H1 (cell line): ENCODE measurements around the gene ARHGEF28.

ENCODE experiments used
- CHD2 ChIP-seq: IDR thresholded peaks from 2 replicates; pipeline ENCODE4 v1.6.1; 2012; ENCODE audit warnings: low read length, improper control_type of control experiment
- CTCF ChIP-seq, 3 experiments: IDR thresholded peaks; 1 replicate in 2 of 3; 2 replicates in 1 of 3; pipeline versions ENCODE4 v1.5.1 to v1.6.1; 2011; ENCODE audit warnings: low read length in 3 of 3, mild to moderate bottlenecking in 3 of 3, inconsistent platforms in 2 of 3, low read depth in 1 of 3, moderate library complexity in 1 of 3; ENCODE audit not compliant: insufficient read depth in 1 of 3; ENCODE audit errors: control extremely low read depth in 1 of 3
- EZH2 ChIP-seq: fragments of 200-600 bp; sonication (generic); IDR thresholded peaks from 2 replicates; pipeline ENCODE4 v1.7.1; 2012; ENCODE audit warnings: low read depth, mild to moderate bottlenecking, moderate library complexity, low read length, inconsistent platforms; ENCODE audit not compliant: severe bottlenecking
- MAX ChIP-seq: IDR thresholded peaks from 2 replicates; pipeline ENCODE4 v1.6.1; 2012; ENCODE audit warnings: inconsistent platforms
- NANOG ChIP-seq: IDR thresholded peaks from 2 replicates; pipeline ENCODE4 v1.6.1; 2011; ENCODE audit warnings: low read length, low read depth, mild to moderate bottlenecking, inconsistent platforms; ENCODE audit not compliant: insufficient read depth, poor library complexity, severe bottlenecking
- POLR2AphosphoS5 ChIP-seq: IDR thresholded peaks from 2 replicates; pipeline ENCODE4 v1.6.1; 2011; ENCODE audit warnings: low read depth, low read length
- SIN3A ChIP-seq, 2 experiments: IDR thresholded peaks in 1 of 2; conservative IDR thresholded peaks in 1 of 2; 2 replicates each; pipeline ENCODE4 v1.6.1; 2011 to 2012; ENCODE audit warnings: low read length in 2 of 2, improper control_type of control experiment in 1 of 2, low read depth in 1 of 2, mild to moderate bottlenecking in 1 of 2
- TAF1 ChIP-seq: IDR thresholded peaks from 2 replicates; pipeline ENCODE4 v1.6.1; 2011; ENCODE audit warnings: mild to moderate bottlenecking, low read depth, low read length
- TBP ChIP-seq: IDR thresholded peaks from 2 replicates; pipeline ENCODE4 v1.6.1; 2011; ENCODE audit warnings: low read depth, low read length, improper control_type of control experiment
- TF ChIP-seq, protein P1 (sequence below): IDR thresholded peaks from 2 replicates; pipeline ENCODE4 v1.6.1; 2011; ENCODE audit warnings: low read length, improper control_type of control experiment
- TF ChIP-seq, protein P2 (sequence below): IDR thresholded peaks from 2 replicates; pipeline ENCODE4 v1.6.1; 2012; ENCODE audit warnings: low read length, inconsistent platforms

DNA sequence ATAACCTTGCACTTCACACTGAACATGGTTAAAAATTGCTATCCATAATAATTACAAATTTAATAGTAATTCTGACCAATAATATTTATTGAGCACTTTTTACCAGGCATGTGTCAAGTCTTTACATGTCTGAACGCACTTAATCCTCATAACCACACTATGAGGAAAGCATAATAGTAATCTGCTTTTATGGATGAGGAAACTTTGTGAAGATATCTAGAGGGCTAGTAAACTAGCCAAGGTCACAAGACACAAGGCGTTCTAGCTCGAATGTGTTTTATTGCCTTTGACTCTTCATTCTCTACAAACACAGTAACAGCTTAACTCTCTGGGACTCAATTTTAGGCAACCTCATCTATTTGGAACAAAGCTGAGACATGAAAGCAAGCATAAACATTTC lies 205.1 kb downstream of the ARHGEF28 start:
- TF ChIP-seq CTCF (IDR thresholded peaks at IDR 0.05; ENCODE audit: control extremely low read depth in 1 of 3, insufficient read depth in 1 of 3, low read depth in 1 of 3, low read length in 3 of 3) (no peak), TBP (no peak), MAX (no peak), SIN3A (conservative IDR thresholded peaks at IDR 0.05 in 1 of 2, IDR thresholded peaks at IDR 0.05 in 1 of 2; ENCODE audit: low read depth in 1 of 2, low read length in 2 of 2) (no peak), CHD2 (no peak), TAF1 (no peak), EZH2 (no peak), POLR2AphosphoS5 (no peak), NANOG (no peak)
- TF ChIP-seq, protein P1, sequence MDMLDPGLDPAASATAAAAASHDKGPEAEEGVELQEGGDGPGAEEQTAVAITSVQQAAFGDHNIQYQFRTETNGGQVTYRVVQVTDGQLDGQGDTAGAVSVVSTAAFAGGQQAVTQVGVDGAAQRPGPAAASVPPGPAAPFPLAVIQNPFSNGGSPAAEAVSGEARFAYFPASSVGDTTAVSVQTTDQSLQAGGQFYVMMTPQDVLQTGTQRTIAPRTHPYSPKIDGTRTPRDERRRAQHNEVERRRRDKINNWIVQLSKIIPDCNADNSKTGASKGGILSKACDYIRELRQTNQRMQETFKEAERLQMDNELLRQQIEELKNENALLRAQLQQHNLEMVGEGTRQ = no peak
- TF ChIP-seq, protein P2, sequence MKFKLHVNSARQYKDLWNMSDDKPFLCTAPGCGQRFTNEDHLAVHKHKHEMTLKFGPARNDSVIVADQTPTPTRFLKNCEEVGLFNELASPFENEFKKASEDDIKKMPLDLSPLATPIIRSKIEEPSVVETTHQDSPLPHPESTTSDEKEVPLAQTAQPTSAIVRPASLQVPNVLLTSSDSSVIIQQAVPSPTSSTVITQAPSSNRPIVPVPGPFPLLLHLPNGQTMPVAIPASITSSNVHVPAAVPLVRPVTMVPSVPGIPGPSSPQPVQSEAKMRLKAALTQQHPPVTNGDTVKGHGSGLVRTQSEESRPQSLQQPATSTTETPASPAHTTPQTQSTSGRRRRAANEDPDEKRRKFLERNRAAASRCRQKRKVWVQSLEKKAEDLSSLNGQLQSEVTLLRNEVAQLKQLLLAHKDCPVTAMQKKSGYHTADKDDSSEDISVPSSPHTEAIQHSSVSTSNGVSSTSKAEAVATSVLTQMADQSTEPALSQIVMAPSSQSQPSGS = no peak
